ENCODE data around the gene TRAPPC3L.

Gene TRAPPC3L

GRCh38 chr6:116545651-116546050 lies at the start of gene TRAPPC3L:
Gene TRAPPC3L (minus strand): TSS chr6:116545684. CDS start chr6:116545514, 170 bp downstream.
- Histone ChIP-seq H3K4me3 (ENCODE audit: insufficient read length, low read depth) (no peak within 1 kb of the TSS), H3K27me3 (ENCODE audit: insufficient read depth, insufficient read length) (no peaks in the 10 kb centered on the region), H3K36me3 (ENCODE audit: insufficient read depth, insufficient read length, low read length) (no peaks in the 10 kb centered on the region), H3K9ac (ENCODE audit: insufficient read length, low read depth) (no peak within 1 kb of the TSS), H3K4me1 (ENCODE audit: insufficient read depth, insufficient read length) (no peaks in the 10 kb centered on the region), H3K9me3 (ENCODE audit: insufficient read depth, low read length) (no peaks in the 10 kb centered on the region)
- DNase-seq (ENCODE audit: low read depth, low spot score): no peak
- TF ChIP-seq YY1 (IDR thresholded peaks at IDR 0.05; ENCODE audit: insufficient read depth, insufficient read length) (no peak), ZNF274 (IDR thresholded peaks at IDR 0.05; ENCODE audit: low read depth, low read length) (no peak), SUZ12 (IDR thresholded peaks at IDR 0.05; ENCODE audit: extremely low read depth, insufficient read depth, insufficient read length) (no peak)

- no peak for DNase-seq (ENCODE audit: low read depth, low spot score)
- H3K4me1 ChIP-seq (ENCODE audit: insufficient read depth, insufficient read length): no peaks in the 10 kb centered on the region
- H3K27me3 ChIP-seq (ENCODE audit: insufficient read depth, insufficient read length): no peaks in the 10 kb centered on the region
- no peak overlapping the region for H3K4me3 ChIP-seq (ENCODE audit: insufficient read length, low read depth)
- no peaks in the 10 kb centered on the region for H3K9me3 ChIP-seq (ENCODE audit: insufficient read depth, low read length)
- TF ChIP-seq YY1 (IDR thresholded peaks at IDR 0.05; ENCODE audit: insufficient read depth, insufficient read length): no peak
- no peak for TF ChIP-seq ZNF274 (IDR thresholded peaks at IDR 0.05; ENCODE audit: low read depth, low read length)
- TF ChIP-seq SUZ12 (IDR thresholded peaks at IDR 0.05; ENCODE audit: extremely low read depth, insufficient read depth, insufficient read length): no peak
- no peak overlapping the region for H3K9ac ChIP-seq (ENCODE audit: insufficient read length, low read depth)
- H3K36me3 ChIP-seq (ENCODE audit: insufficient read depth, insufficient read length, low read length): peaks cover 52% of the 10 kb centered on the region
Observed at GRCh38 chr6:116595247-116595646, 49.8 kb upstream of the TRAPPC3L start.

DNA sequence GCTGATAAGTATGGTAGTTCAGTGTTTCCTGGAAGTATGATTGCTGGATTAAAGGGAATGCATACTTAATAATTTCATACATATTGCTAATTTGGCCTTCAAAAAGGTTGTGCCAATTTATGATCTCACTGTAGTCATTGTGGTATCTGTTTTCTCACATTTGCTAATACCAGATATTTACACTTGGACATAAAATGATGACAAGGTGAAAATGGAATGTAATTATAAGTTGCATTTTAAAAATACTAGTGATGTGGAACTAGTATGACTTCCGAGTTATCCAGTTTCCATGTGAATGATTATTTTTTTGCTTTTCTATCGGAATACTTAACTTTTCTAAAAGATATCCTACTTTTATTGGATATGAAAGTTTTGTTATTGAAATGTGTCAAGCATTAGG lies 41.3 kb upstream of the TRAPPC3L start:
- H3K4me3 ChIP-seq (ENCODE audit: insufficient read length, low read depth): no peak overlapping the region
- TF ChIP-seq ZNF274 (IDR thresholded peaks at IDR 0.05; ENCODE audit: low read depth, low read length): no peak
- H3K4me1 ChIP-seq (ENCODE audit: insufficient read depth, insufficient read length): no peaks in the 10 kb centered on the region
- no peak overlapping the region for H3K9ac ChIP-seq (ENCODE audit: insufficient read length, low read depth)
- H3K27me3 ChIP-seq (ENCODE audit: insufficient read depth, insufficient read length): no peaks in the 10 kb centered on the region
- DNase-seq (ENCODE audit: low read depth, low spot score): no peak
- H3K36me3 ChIP-seq (ENCODE audit: insufficient read depth, insufficient read length, low read length): peaks cover 48% of the 10 kb centered on the region
- no peaks in the 10 kb centered on the region for H3K9me3 ChIP-seq (ENCODE audit: insufficient read depth, low read length)

DNA sequence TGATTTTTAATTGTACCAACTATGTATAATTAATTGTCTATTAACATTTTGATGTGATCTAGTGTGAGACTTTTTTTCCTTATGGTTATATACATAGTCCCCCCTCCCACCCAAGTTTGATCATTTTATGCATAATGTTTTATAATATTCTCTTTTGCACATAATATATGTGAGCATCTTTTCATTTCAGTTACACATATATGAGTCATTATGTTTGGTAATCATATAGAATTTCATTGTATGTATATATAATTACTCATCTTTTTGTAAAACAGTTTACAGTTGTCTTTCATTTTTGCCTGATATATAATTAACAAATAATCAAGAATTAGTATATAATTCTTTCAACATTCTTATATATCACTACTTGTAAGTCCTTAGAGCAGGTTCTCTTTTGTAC lies 40.8 kb upstream of the TRAPPC3L start:
- Histone ChIP-seq H3K9me3 (ENCODE audit: insufficient read depth, low read length) (no peaks in the 10 kb centered on the region), H3K4me3 (ENCODE audit: insufficient read length, low read depth) (no peak overlapping the region), H3K36me3 (ENCODE audit: insufficient read depth, insufficient read length, low read length) (peaks cover 44% of the 10 kb centered on the region), H3K4me1 (ENCODE audit: insufficient read depth, insufficient read length) (no peaks in the 10 kb centered on the region), H3K27me3 (ENCODE audit: insufficient read depth, insufficient read length) (no peaks in the 10 kb centered on the region), H3K9ac (ENCODE audit: insufficient read length, low read depth) (no peak overlapping the region)
- no peak for TF ChIP-seq ZNF274 (IDR thresholded peaks at IDR 0.05; ENCODE audit: low read depth, low read length)
- no peak for TF ChIP-seq SUZ12 (IDR thresholded peaks at IDR 0.05; ENCODE audit: extremely low read depth, insufficient read depth, insufficient read length)
- no peak for TF ChIP-seq YY1 (IDR thresholded peaks at IDR 0.05; ENCODE audit: insufficient read depth, insufficient read length)
- no peak for DNase-seq (ENCODE audit: low read depth, low spot score)

- TF ChIP-seq SUZ12 (IDR thresholded peaks at IDR 0.05; ENCODE audit: extremely low read depth, insufficient read depth, insufficient read length) (no peak), ZNF274 (IDR thresholded peaks at IDR 0.05; ENCODE audit: low read depth, low read length) (no peak), YY1 (IDR thresholded peaks at IDR 0.05; ENCODE audit: insufficient read depth, insufficient read length) (no peak)
- Histone ChIP-seq H3K36me3 (ENCODE audit: insufficient read depth, insufficient read length, low read length) (peaks cover 39% of the 10 kb centered on the region), H3K9ac (ENCODE audit: insufficient read length, low read depth) (no peak overlapping the region), H3K9me3 (ENCODE audit: insufficient read depth, low read length) (no peaks in the 10 kb centered on the region), H3K4me3 (ENCODE audit: insufficient read length, low read depth) (no peak overlapping the region), H3K27me3 (ENCODE audit: insufficient read depth, insufficient read length) (no peaks in the 10 kb centered on the region), H3K4me1 (ENCODE audit: insufficient read depth, insufficient read length) (no peaks in the 10 kb centered on the region)
- DNase-seq (ENCODE audit: low read depth, low spot score): no peak
Observed at GRCh38 chr6:116580198-116580597, 34.7 kb upstream of the TRAPPC3L start.

DNA sequence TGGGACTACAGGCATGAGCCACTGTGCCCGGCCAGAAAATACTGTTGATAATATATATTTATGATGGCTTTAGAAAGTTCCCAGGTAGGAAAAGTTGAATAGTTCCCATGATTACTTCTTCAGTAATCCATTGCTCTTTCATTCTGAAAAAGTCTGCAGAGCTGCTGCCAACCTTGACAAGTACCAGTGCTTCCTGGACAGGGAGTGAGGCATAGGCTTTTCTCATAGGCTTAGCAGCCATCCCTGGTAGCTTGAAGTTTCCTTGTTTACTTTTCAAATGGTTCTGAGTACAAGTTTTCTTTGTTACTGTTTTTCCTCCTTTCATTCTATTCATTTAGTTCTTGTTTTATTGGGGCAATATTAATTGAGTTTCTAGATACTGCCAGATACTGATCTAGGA lies 33.7 kb upstream of the TRAPPC3L start:
- no peak for DNase-seq (ENCODE audit: low read depth, low spot score)
- no peak for TF ChIP-seq SUZ12 (IDR thresholded peaks at IDR 0.05; ENCODE audit: extremely low read depth, insufficient read depth, insufficient read length)
- no peak for TF ChIP-seq YY1 (IDR thresholded peaks at IDR 0.05; ENCODE audit: insufficient read depth, insufficient read length)
- TF ChIP-seq ZNF274 (IDR thresholded peaks at IDR 0.05; ENCODE audit: low read depth, low read length): no peak
- Histone ChIP-seq H3K4me1 (ENCODE audit: insufficient read depth, insufficient read length) (no peaks in the 10 kb centered on the region), H3K9me3 (ENCODE audit: insufficient read depth, low read length) (no peaks in the 10 kb centered on the region), H3K4me3 (ENCODE audit: insufficient read length, low read depth) (no peak overlapping the region), H3K9ac (ENCODE audit: insufficient read length, low read depth) (no peak overlapping the region), H3K36me3 (ENCODE audit: insufficient read depth, insufficient read length, low read length) (peaks cover 47% of the 10 kb centered on the region), H3K27me3 (ENCODE audit: insufficient read depth, insufficient read length) (no peaks in the 10 kb centered on the region)

DNA sequence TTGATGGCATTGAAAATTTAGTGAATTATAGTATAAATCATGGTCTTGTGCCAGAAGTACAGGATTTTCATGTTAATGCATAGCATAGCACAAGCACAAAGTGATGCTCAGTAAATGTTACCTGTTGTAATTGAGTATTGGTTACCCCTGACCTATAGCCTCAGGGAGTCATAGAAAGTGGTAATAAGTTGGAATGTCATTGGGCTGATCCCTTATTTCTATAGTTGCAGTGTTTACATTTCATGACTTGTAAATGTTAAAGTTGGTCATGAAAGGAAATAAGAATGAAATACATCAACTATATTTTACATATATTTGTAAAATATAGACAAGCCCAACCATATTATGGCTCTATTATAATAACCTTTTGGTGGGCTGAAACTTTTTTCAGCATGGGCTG lies 32.9 kb upstream of the TRAPPC3L start:
- no peak overlapping the region for H3K9ac ChIP-seq (ENCODE audit: insufficient read length, low read depth)
- H3K36me3 ChIP-seq (ENCODE audit: insufficient read depth, insufficient read length, low read length): peaks cover 52% of the 10 kb centered on the region
- H3K4me3 ChIP-seq (ENCODE audit: insufficient read length, low read depth): no peak overlapping the region
- H3K4me1 ChIP-seq (ENCODE audit: insufficient read depth, insufficient read length): no peaks in the 10 kb centered on the region
- no peaks in the 10 kb centered on the region for H3K27me3 ChIP-seq (ENCODE audit: insufficient read depth, insufficient read length)
- TF ChIP-seq SUZ12 (IDR thresholded peaks at IDR 0.05; ENCODE audit: extremely low read depth, insufficient read depth, insufficient read length) (no peak), ZNF274 (IDR thresholded peaks at IDR 0.05; ENCODE audit: low read depth, low read length) (no peak), YY1 (IDR thresholded peaks at IDR 0.05; ENCODE audit: insufficient read depth, insufficient read length) (no peak)
- DNase-seq (ENCODE audit: low read depth, low spot score): no peak
- no peaks in the 10 kb centered on the region for H3K9me3 ChIP-seq (ENCODE audit: insufficient read depth, low read length)

GRCh38 chr6:116577486-116577885 lies 32.0 kb upstream of the TRAPPC3L start:
- Histone ChIP-seq H3K9ac (ENCODE audit: insufficient read length, low read depth) (no peak overlapping the region), H3K36me3 (ENCODE audit: insufficient read depth, insufficient read length, low read length) (peaks cover 47% of the 10 kb centered on the region), H3K27me3 (ENCODE audit: insufficient read depth, insufficient read length) (no peaks in the 10 kb centered on the region), H3K4me1 (ENCODE audit: insufficient read depth, insufficient read length) (no peaks in the 10 kb centered on the region), H3K9me3 (ENCODE audit: insufficient read depth, low read length) (no peaks in the 10 kb centered on the region), H3K4me3 (ENCODE audit: insufficient read length, low read depth) (no peak overlapping the region)
- TF ChIP-seq SUZ12 (IDR thresholded peaks at IDR 0.05; ENCODE audit: extremely low read depth, insufficient read depth, insufficient read length): no peak
- no peak for TF ChIP-seq YY1 (IDR thresholded peaks at IDR 0.05; ENCODE audit: insufficient read depth, insufficient read length)
- no peak for TF ChIP-seq ZNF274 (IDR thresholded peaks at IDR 0.05; ENCODE audit: low read depth, low read length)
- DNase-seq (ENCODE audit: low read depth, low spot score): no peak

Data from NT2/D1 (cell line).